ENCODE data around the gene GGNBP2.

DNA sequence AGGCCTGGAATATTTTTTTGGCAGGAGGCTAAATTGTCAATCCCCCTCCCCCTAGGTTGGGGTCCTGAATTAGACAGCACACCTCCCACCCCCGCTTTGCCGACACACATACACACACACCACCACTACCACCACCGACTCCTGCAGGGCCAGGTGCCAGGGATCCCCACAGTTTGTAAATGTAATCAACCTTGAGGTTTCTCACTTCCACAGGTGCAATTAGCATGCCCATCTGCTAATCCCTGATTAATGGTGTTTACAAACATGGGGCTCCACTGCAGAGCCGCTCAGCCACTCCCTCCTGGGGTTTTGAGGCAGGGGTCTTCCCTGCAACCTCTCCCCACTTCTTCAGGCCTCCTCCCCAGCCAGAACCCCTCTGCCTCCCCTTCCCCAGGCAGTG, 68.4 kb downstream of the GGNBP2 start:
- TF ChIP-seq EZH2phosphoT487 (IDR thresholded peaks at IDR 0.05; ENCODE audit: borderline replicate concordance, low read depth) (no peak), RCOR1 (IDR thresholded peaks at IDR 0.05; ENCODE audit: low read length) (no peak)
